Pancreas (tissue), 10 donors: ENCODE measurements around the gene CBFA2T3. TPM values are rescaled to one million over a fixed set of nuclear protein-coding genes. Genes with fewer than 3 reads are reported as not detected.

ENCODE experiments used
- ATAC-seq, 4 donors: fragments of 200-7000 bp; cut with Tn5 transposase; one replicate each; pipeline versions ENCODE4 v1.8.0 to v1.9.1; 2020; ENCODE audit warnings: mild to moderate bottlenecking in 4 of 4, moderate library complexity in 4 of 4
- DNase-seq, 6 donors: peaks; one replicate each; pipeline ENCODE4 v3.0.0-alpha.2; 2020
- FAIRE-seq: peaks from 2 replicates; lab custom pipeline; 2012; peaks lifted over from hg19 to GRCh38; lab: Jason Lieb, UNC
- H3K27ac ChIP-seq, 4 donors: fragments of 200-600 bp; sonication (generic); 1 replicate in 3 of 4; 2 replicates in 1 of 4; pipeline versions ENCODE4 v1.5.0 to v1.8.0; 2020
- H3K27me3 ChIP-seq, 4 donors: fragments of 200-600 bp; one replicate each; pipeline ENCODE4 v1.8.0; 2021
- H3K36me3 ChIP-seq, 3 donors: fragments of 200-600 bp; sonication (generic) in 1 of 3; one replicate each; pipeline versions ENCODE4 v1.5.0 to v1.8.0; 2020 to 2021
- H3K4me1 ChIP-seq, 3 donors: fragments of 200-600 bp; one replicate each; pipeline ENCODE4 v1.8.0; 2021
- H3K4me3 ChIP-seq, 4 donors: fragments of 200-600 bp; sonication (generic) in 2 of 4; one replicate each; pipeline versions ENCODE4 v1.5.0 to v1.8.0; 2020 to 2021
- H3K9me3 ChIP-seq, 4 donors: fragments of 200-600 bp; one replicate each; pipeline ENCODE4 v1.8.0; 2021
- WGBS, 2 donors: extraction: QIAGEN DNeasy Blood & Tissue Kit; methylation state at CpG; one replicate each; pipeline ENCODE4 v1.1.7; 2013; 5-methylcytosine and 5-hydroxymethylcytosine counted together
- intact Hi-C, 3 donors: fragments of 100-400 bp; cut with DNase I; formaldehyde crosslinking; loops; one replicate each; pipeline versions ENCODE4 v1.11.1 to v1.14.2; 2022
- polyA plus RNA-seq, 2 donors: library from polyadenylated mRNA; stranded (reverse); fragments of 200-250 nt; gene quantifications; one replicate each; pipeline ENCODE4 v1.2.3, GENCODE V29; 2013
- total RNA-seq, 6 donors: library from RNA; stranded (reverse); fragmentation: NEBNext Ultra II Directional in 4 of 6; extraction: Animal tissue kit (Norgen Biotek cat#: 25700) in 4 of 6; gene quantifications; one replicate each; pipeline versions ENCODE4 v1.2.1 to v1.2.4, GENCODE V29; 2021 to 2023
- TF ChIP-seq, protein P1 (sequence below), 4 donors: fragments of 200-600 bp; sonication (generic) in 3 of 4; IDR thresholded peaks; one replicate each; pipeline versions ENCODE4 v1.5.0 to v1.8.0; 2021; ENCODE audit warnings: antibody characterized with exemption in 4 of 4
- donor health status: healthy with polysubstance abuse.
- donor health status: DM: no; HTN: no; CAD: no; lungs with moderate emphysema.
- donor health status: DM: no; HTN: no; CAD: no.
- donor health status: control.
- donor health status: control.
- donor health status: Bipolar disorder and iron deficiency.
- donor health status: DM: yes; HTN: yes; CAD: no.
- donor health status: DM: no; HTN: no; CAD: no.
- donor health status: DM: no; HTN: no; CAD: no.
- donor health status: DM: yes; HTN: yes; CAD: no.

CBFA2T3 gene
- total and polyA plus RNA-seq, 8 donors, result 8.7 to 27.0 (median 21.9) TPM

DNA sequence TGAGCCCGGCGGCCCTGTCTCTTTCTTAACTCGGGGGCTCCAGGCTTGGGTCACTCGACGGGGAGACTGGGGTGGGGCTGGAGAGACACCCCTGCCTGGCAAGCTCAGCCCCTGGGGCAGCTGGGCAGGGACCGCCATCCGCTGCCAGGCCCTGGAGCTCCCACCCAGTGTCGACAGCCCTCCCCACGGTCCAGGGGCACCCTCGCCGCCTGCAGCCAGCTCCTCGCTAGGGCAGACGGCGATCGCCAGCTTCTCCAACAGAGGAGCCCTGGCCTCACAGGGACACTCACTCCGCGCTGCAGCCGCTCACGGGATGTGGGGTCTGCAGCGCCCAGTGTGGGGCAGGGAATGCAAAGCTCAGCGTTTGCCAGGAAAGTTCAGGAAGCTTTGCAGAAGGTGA is 149.3 kb downstream of the CBFA2T3 start:
- 91 to 95% methylated on average over 21 of the region's 21 CpGs for WGBS, 2 donors
- TF ChIP-seq, protein P1, sequence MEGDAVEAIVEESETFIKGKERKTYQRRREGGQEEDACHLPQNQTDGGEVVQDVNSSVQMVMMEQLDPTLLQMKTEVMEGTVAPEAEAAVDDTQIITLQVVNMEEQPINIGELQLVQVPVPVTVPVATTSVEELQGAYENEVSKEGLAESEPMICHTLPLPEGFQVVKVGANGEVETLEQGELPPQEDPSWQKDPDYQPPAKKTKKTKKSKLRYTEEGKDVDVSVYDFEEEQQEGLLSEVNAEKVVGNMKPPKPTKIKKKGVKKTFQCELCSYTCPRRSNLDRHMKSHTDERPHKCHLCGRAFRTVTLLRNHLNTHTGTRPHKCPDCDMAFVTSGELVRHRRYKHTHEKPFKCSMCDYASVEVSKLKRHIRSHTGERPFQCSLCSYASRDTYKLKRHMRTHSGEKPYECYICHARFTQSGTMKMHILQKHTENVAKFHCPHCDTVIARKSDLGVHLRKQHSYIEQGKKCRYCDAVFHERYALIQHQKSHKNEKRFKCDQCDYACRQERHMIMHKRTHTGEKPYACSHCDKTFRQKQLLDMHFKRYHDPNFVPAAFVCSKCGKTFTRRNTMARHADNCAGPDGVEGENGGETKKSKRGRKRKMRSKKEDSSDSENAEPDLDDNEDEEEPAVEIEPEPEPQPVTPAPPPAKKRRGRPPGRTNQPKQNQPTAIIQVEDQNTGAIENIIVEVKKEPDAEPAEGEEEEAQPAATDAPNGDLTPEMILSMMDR (IDR thresholded peaks at IDR 0.05), result no peak
- Histone ChIP-seq H3K27ac (no peak overlapping the region), H3K4me3 (no peak overlapping the region), H3K36me3 (no peaks in the 10 kb centered on the region), H3K4me1 (no peaks in the 10 kb centered on the region), H3K9me3 (no peaks in the 10 kb centered on the region), H3K27me3 (no peaks in the 10 kb centered on the region)
- peak in 1 of 6 donors; percentile 60 for DNase-seq
- ATAC-seq, result no peak
- intact Hi-C loops, result no loop called here
- FAIRE-seq, result no peak

DNA sequence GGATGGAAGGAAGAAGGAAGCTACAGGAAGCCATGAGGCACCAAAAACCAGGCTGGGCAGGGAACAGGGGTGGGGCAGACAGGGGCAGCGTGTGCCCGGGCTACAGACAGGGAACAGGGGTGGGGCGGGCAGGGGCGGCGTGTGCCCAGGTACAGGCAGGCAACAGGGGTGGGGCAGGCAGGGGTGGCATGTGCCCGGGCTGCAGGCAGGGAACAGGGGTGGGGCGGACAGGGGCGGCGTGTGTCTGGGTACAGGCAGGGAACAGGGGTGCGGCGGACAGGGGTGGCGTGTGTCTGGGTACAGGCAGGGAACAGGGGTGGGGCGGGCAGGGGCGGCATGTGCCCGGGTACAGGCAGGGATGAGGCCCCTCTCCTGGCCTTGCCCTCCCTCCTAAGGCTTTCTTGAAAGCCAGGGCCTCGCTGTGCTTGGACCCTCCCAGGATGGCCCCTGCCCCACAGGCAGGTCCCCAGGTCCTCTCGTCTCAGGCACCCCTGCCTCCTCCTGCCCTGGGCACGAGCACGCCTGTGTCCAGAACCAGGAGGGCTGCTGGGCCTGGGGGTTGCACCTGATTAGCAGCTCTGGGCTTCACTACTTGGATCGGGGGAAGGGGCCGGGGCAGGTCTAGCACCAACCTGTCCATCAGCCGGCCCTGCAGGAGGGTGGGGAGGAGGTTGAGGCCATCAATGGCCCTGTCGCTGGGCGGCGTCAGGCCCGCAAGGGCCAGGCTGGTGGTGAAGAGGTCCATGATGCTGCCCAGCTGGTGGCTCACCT is 150.8 kb downstream of the CBFA2T3 start:
- Histone ChIP-seq H3K9me3 (no peaks in the 10 kb centered on the region), H3K36me3 (no peaks in the 10 kb centered on the region), H3K4me3 (no peak overlapping the region), H3K27me3 (no peaks in the 10 kb centered on the region), H3K27ac (no peak overlapping the region), H3K4me1 (no peaks in the 10 kb centered on the region)
- intact Hi-C loops, result no loop called here
- DNase-seq, result peak in 1 of 6 donors; percentile 74
- peak in 1 of 4 donors; percentile 36 for ATAC-seq
- 82 to 93% methylated on average over 14 to 26 of the region's 26 CpGs for WGBS, 2 donors
- FAIRE-seq, result no peak
- TF ChIP-seq, protein P1 (IDR thresholded peaks at IDR 0.05), result no peak

DNA sequence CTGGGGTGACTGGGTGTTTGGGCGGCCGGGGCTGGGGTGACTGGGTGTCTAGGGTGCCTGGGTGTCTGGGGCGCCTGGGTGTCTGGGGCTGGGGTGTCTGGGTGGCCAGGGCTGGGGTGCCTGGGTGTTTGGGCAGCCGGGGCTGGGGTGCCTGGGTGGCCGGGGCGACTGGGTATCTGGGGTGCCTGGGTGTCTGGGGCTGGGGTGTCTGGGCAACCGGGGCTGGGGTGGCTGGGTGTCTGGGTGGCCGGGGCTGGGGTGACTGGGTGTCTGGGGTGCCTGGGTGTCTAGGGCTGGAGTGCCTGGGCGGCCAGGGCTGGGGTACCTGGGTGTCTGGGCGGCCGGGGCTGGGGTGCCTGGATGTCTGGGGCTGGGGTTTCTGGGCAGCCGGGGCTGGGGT is 151.9 kb downstream of the CBFA2T3 start:
- H3K9me3 ChIP-seq, result no peaks in the 10 kb centered on the region
- intact Hi-C loops, result no loop called here
- 93 to 95% methylated on average over 11 to 12 of the region's 12 CpGs for WGBS, 2 donors
- no peak overlapping the region for H3K4me3 ChIP-seq
- H3K27ac ChIP-seq, result no peak overlapping the region
- no peaks in the 10 kb centered on the region for H3K27me3 ChIP-seq
- no peak for FAIRE-seq
- H3K36me3 ChIP-seq, result no peaks in the 10 kb centered on the region
- H3K4me1 ChIP-seq, result no peaks in the 10 kb centered on the region
- TF ChIP-seq, protein P1 (IDR thresholded peaks at IDR 0.05), result no peak
- peak in 1 of 6 donors; percentile 80 for DNase-seq
- ATAC-seq, result no peak

Other genes starting within 250 kb of the CBFA2T3 start
- gene PIEZO1, start 192.0 kb downstream of the CBFA2T3 start, total RNA-seq, result 10 to 100 TPM; 16.3 to 72.0 (median 23.9) TPM
- gene PIEZO1, start 192.0 kb downstream of the CBFA2T3 start, polyA plus RNA-seq, result 100 to 1,000 TPM; 189 to 255 TPM
- 1 to 10 TPM in 4 of 6 donors, under 1 TPM in 2; 0.12 to 1.8 (median 1.4) TPM for gene CDT1, start 173.4 kb downstream of the CBFA2T3 start, total RNA-seq
- gene CDT1, start 173.4 kb downstream of the CBFA2T3 start, polyA plus RNA-seq, result under 1 TPM; 0.30 to 0.35 TPM
- 10 to 100 TPM; 38.8 to 85.4 (median 61.6) TPM for gene APRT, start 165.3 kb downstream of the CBFA2T3 start, total RNA-seq
- 10 to 100 TPM; 82.7 to 88.2 TPM for gene APRT, start 165.3 kb downstream of the CBFA2T3 start, polyA plus RNA-seq
- gene GALNS, start 120.3 kb downstream of the CBFA2T3 start, total RNA-seq, result 10 to 100 TPM in 2 of 6 donors, 1 to 10 TPM in 4; 5.7 to 19.2 (median 7.2) TPM
- 10 to 100 TPM; 18.0 to 26.1 TPM for gene GALNS, start 120.3 kb downstream of the CBFA2T3 start, polyA plus RNA-seq
- gene TRAPPC2L, start 120.1 kb downstream of the CBFA2T3 start, total RNA-seq, result 10 to 100 TPM; 16.0 to 35.5 (median 23.0) TPM
- 10 to 100 TPM; 49.2 to 55.2 TPM for gene TRAPPC2L, start 120.1 kb downstream of the CBFA2T3 start, polyA plus RNA-seq
- under 1 TPM in 3 of 6 donors, not detected in 3; 0.23 to 0.35 (median 0.24) TPM for gene PABPN1L, start 110.5 kb downstream of the CBFA2T3 start, total RNA-seq
- under 1 TPM; 0.63 to 0.65 TPM for gene PABPN1L, start 110.5 kb downstream of the CBFA2T3 start, polyA plus RNA-seq
- gene ACSF3, start 116.6 kb upstream of the CBFA2T3 start, total RNA-seq, result 10 to 100 TPM; 17.3 to 26.6 (median 18.9) TPM
- gene ACSF3, start 116.6 kb upstream of the CBFA2T3 start, polyA plus RNA-seq, result 10 to 100 TPM; 32.6 to 36.9 TPM
- gene CDH15, start 194.5 kb upstream of the CBFA2T3 start, total RNA-seq, result 1 to 10 TPM in 3 of 6 donors, under 1 TPM in 2, not detected in 1; 0.09 to 2.5 (median 1.1) TPM
- 1 to 10 TPM in 1 of 2 donors, not detected in 1; 1.8 TPM for gene CDH15, start 194.5 kb upstream of the CBFA2T3 start, polyA plus RNA-seq
- gene SLC22A31, start 223.3 kb upstream of the CBFA2T3 start, total RNA-seq, result 10 to 100 TPM in 4 of 6 donors, 1 to 10 TPM in 1, under 1 TPM in 1; 0.37 to 49.7 (median 39.0) TPM
- gene SLC22A31, start 223.3 kb upstream of the CBFA2T3 start, polyA plus RNA-seq, result 100 to 1,000 TPM in 1 of 2 donors, 1 to 10 TPM in 1; 3.8 to 131 TPM
- 10 to 100 TPM in 1 of 6 donors, 1 to 10 TPM in 5; 4.9 to 10.3 (median 6.3) TPM for gene ZNF778, start 240.5 kb upstream of the CBFA2T3 start, total RNA-seq
- 1 to 10 TPM; 1.2 to 3.3 TPM for gene ZNF778, start 240.5 kb upstream of the CBFA2T3 start, polyA plus RNA-seq